IgD-negative memory B cell (primary cell): Measurements from ENCODE around the gene SLC25A13. TPM values are rescaled to one million over a fixed set of nuclear protein-coding genes. Genes with fewer than 3 reads are reported as not detected.

Experiments
- H3K27ac Mint-ChIP-seq, 3 donors: one replicate each; pipeline ENCODE4 v1.8.0; 2020 to 2022; ENCODE audit warnings: mild to moderate bottlenecking in 3 of 3, mixed read lengths in 3 of 3, moderate library complexity in 1 of 3
- H3K27me3 Mint-ChIP-seq: one replicate; pipeline ENCODE4 v1.8.0; 2021; ENCODE audit warnings: mixed read lengths
- H3K36me3 Mint-ChIP-seq: one replicate; pipeline ENCODE4 v1.8.0; 2020; ENCODE audit warnings: mild to moderate bottlenecking, mixed read lengths
- H3K4me1 Mint-ChIP-seq, 3 donors: one replicate each; pipeline ENCODE4 v1.8.0; 2020 to 2022; ENCODE audit warnings: mixed read lengths in 3 of 3, mild to moderate bottlenecking in 1 of 3
- H3K4me3 Mint-ChIP-seq, 4 donors: one replicate each; pipeline ENCODE4 v1.8.0; 2020 to 2022; ENCODE audit warnings: mild to moderate bottlenecking in 4 of 4, mixed read lengths in 4 of 4, moderate library complexity in 3 of 4
- H3K9me3 Mint-ChIP-seq, 3 donors: one replicate each; pipeline ENCODE4 v1.8.0; 2020 to 2021; ENCODE audit warnings: mixed read lengths in 3 of 3, mild to moderate bottlenecking in 1 of 3
- polyA plus RNA-seq: library from polyadenylated mRNA; unstranded; fragments of 300-500 nt; fragmentation: Illumina TruSeq; gene quantifications from one replicate; pipeline ENCODE4 v1.2.3, GENCODE V29; 2021

The SLC25A13 gene
- polyA plus RNA-seq, 1 donor from 2014 or later: 15.0 TPM

DNA sequence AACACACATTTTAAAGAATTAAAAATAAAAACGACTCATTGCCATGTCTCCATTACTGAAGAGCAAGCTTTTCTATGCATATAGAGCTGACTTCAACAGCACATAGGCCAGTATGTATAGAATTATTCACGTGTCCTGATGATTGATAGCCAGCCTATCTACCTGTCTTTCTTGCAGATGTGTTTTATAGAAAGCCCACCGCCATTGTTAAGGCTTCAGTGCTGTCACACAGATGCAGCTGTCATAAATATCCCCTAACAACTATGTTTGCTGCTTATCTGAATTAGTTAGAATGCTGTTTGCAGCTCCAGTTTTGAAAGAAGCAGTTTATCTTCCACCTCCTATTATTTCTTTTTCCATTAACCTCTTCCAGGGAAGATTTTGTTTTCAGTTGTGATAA is 235.9 kb downstream of the SLC25A13 start:
- Mint-ChIP-seq H3K27ac (no peak overlapping the region), H3K9me3 (no peaks in the 10 kb centered on the region), H3K4me3 (no peak overlapping the region), H3K4me1 (no peaks in the 10 kb centered on the region), H3K27me3 (no peaks in the 10 kb centered on the region), H3K36me3 (no peaks in the 10 kb centered on the region)

DNA sequence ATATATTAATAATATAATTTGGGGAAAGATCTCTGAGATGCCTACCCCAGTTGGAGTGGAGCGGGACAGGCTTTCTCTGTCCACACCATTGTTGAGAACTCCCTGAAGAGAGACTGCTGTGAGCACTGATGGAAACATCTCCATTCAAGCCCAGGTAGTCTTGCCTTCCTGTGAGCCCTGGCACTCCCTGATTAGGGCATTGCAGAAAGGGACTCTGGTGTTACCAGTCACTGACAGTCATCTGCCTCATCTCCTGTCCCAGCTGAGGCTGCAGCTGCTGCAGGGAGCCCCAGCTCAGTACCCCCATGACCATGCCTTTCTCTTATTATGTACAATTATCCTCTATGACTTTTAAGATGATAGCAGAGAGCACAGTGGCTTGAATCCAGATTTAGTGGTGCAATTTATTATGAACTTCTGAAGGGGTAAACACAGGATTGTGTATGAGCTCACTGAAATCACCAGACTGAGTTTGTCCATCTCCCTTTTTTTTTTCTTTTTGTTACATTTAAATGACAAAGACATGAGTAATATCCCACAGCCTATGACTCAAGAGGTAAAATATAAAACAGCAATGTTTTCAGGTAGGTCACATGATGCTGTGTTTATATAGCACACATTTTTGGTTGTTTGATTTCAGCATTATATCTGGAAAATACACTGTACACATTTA is 236.9 kb downstream of the SLC25A13 start:
- H3K4me1 Mint-ChIP-seq: no peaks in the 10 kb centered on the region
- no peaks in the 10 kb centered on the region for H3K9me3 Mint-ChIP-seq
- no peaks in the 10 kb centered on the region for H3K36me3 Mint-ChIP-seq
- no peak overlapping the region for H3K27ac Mint-ChIP-seq
- H3K4me3 Mint-ChIP-seq: no peak overlapping the region
- H3K27me3 Mint-ChIP-seq: no peaks in the 10 kb centered on the region

DNA sequence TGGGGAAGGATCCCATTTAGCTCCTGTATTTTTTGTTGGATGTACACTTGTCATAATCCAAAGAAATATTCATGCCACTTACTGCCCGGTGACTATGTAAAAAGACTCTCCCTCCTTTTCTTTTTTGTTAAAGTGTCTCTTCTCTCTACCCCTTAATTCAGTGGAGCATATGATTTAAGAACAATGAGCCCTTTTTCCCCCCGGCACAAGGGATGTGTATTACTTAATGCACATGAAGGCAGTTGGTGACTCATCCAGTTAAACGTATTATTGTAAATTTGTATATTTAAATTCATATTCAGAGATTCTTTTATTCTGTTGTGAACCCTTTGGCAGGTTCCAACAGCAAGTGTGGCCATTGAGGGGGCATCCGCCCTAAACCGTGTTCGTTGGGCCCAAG is 241.9 kb downstream of the SLC25A13 start:
- H3K27me3 Mint-ChIP-seq: peaks cover 12% of the 10 kb centered on the region
- H3K4me1 Mint-ChIP-seq: peaks cover 0 to 10% (median 5%) of the 10 kb centered on the region in 3 donors
- no peak overlapping the region for H3K27ac Mint-ChIP-seq

DNA sequence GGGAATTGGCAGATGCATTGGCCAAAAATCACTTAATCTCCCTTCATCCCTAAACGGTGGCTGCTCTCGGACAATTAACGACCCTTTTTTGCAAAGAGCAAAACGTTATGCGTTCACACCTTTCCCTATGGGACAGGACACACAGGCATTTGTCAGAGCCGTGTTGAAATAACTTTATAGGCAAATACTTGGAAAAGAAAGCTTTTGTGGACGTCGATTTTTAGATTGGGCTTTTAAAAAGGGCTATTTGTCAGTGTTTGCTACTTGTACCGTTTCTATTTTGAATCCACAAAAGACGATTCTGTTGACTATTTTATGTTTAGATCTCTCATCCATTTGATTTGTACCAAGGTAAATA is 245.6 kb downstream of the SLC25A13 start:
- peak overlapping the region; percentile 74 to 94 (median 88) for H3K4me3 Mint-ChIP-seq
- peaks cover 0 to 10% (median 5%) of the 10 kb centered on the region in 3 donors for H3K4me1 Mint-ChIP-seq
- no peaks in the 10 kb centered on the region for H3K36me3 Mint-ChIP-seq
- no peak overlapping the region for H3K27ac Mint-ChIP-seq
- peaks cover 17% of the 10 kb centered on the region for H3K27me3 Mint-ChIP-seq
- no peaks in the 10 kb centered on the region for H3K9me3 Mint-ChIP-seq

More for the DNA sequence above, 241.9 kb downstream of the SLC25A13 start:
- Mint-ChIP-seq H3K4me3 (no peak overlapping the region), H3K36me3 (no peaks in the 10 kb centered on the region), H3K9me3 (no peaks in the 10 kb centered on the region)

DNA sequence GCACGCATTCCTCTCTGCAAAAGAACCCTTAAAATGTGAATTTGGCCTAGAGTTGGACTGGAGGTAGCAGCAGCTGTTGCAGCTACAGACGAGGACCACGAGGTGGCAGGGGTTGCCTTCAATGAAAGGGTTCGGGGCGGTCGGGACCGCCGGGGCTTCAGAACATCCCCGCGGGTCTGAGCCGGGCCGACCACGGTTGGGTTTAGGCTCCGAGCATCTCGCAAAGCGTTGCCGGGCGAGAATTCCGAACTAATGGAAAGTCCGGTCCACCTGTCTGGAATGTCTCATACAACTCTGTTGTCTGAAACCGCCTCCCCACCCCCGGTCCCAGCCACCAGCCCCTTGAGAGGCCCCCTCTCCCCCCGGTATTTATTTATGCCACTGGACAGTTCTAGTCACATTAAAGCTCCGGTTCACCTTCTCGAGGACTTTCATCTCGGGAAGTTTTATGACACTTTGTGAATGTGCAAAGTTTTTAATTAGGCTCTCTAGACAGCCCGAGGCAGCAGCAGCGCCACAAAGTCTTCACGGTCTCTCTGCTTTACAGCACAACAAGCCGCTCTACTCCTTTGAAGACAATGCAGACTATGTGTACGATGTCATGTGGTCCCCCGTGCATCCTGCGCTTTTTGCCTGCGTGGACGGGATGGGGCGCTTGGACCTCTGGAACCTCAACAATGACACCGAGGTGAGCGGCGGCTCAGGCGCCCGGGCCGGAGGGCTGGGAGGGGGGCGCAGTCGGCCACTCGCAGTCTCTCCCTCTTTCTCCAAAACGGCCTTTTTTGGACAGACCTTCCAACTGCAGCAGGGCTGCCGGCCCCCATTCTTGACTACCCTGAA is 246.2 kb downstream of the SLC25A13 start:
- H3K27ac Mint-ChIP-seq: peak overlapping the region in 1 of 3 donors; percentile 2
- no peaks in the 10 kb centered on the region for H3K9me3 Mint-ChIP-seq
- H3K4me1 Mint-ChIP-seq: peaks cover 0 to 10% (median 5%) of the 10 kb centered on the region in 3 donors
- H3K27me3 Mint-ChIP-seq: peaks cover 17% of the 10 kb centered on the region
- H3K4me3 Mint-ChIP-seq: peak overlapping the region; percentile 74 to 94 (median 88)
- no peaks in the 10 kb centered on the region for H3K36me3 Mint-ChIP-seq

DNA sequence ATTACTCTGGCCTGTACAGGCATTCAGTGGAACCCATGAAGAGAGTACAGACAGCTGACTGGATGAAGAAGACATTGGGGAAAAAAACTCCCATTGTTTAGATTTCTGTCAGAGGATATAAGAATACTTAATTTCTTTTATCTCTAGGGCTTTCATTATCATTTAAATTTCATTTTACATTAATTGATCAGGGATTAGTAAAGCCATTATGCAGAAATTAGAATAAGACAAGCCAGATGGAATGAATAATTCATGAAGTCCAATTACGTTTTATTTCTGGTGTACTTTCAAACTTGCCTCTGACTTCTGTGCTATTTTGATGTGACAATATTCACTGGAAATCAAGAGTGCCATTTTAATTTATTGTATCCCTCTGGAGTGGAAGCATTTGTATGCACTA is 247.0 kb downstream of the SLC25A13 start:
- Mint-ChIP-seq H3K27me3 (peaks cover 17% of the 10 kb centered on the region), H3K36me3 (no peaks in the 10 kb centered on the region), H3K27ac (no peak overlapping the region), H3K4me3 (no peak overlapping the region), H3K9me3 (no peaks in the 10 kb centered on the region), H3K4me1 (peaks cover 0 to 10% (median 5%) of the 10 kb centered on the region in 3 donors)
